Esophagus muscularis mucosa (tissue), 4 donors: ENCODE results near the gene PTX4. TPM values are rescaled to one million over a fixed set of nuclear protein-coding genes. Genes with fewer than 3 reads are reported as not detected.

ENCODE experiments used
- DNase-seq: peaks from one replicate; pipeline ENCODE4 v3.0.0-alpha.2; 2017; ENCODE audit errors: extremely low spot score
- H3K27ac ChIP-seq, 4 donors: fragments of 200-600 bp; sonication (generic); replicated peaks in 1 of 4; 1 replicate in 3 of 4; 2 replicates in 1 of 4; pipeline ENCODE4 v1.5.1; 2016 to 2019; ENCODE audit warnings: mild to moderate bottlenecking in 1 of 4
- H3K27me3 ChIP-seq, 4 donors: fragments of 200-600 bp; sonication (generic); one replicate each; pipeline versions ENCODE4 v1.5.1 to v1.6.0; 2016 to 2019
- H3K36me3 ChIP-seq, 4 donors: fragments of 200-600 bp; sonication (generic); one replicate each; pipeline ENCODE4 v1.5.1; 2016 to 2019
- H3K4me1 ChIP-seq, 4 donors: fragments of 200-600 bp; sonication (generic); one replicate each; pipeline ENCODE4 v1.5.1; 2016 to 2019
- H3K4me3 ChIP-seq, 4 donors: fragments of 200-600 bp; sonication (generic); 1 replicate in 2 of 4; 2 replicates in 2 of 4; pipeline ENCODE4 v1.5.1; 2016 to 2019; ENCODE audit warnings: mild to moderate bottlenecking in 4 of 4, moderate library complexity in 1 of 4
- H3K9me3 ChIP-seq, 4 donors: fragments of 200-600 bp; sonication (generic); 1 replicate in 3 of 4; 2 replicates in 1 of 4; pipeline ENCODE4 v1.5.1; 2016 to 2019
- EP300 ChIP-seq: sonication (generic); formaldehyde crosslinking; IDR thresholded peaks from one replicate; pipeline ENCODE4 v1.6.1; 2017; ENCODE audit warnings: antibody characterized with exemption
- POLR2A ChIP-seq: fragments of 450-650 bp; IDR thresholded peaks from one replicate; pipeline ENCODE4 v1.6.1; 2017; ENCODE audit warnings: antibody characterized with exemption, moderate library complexity, mild to moderate bottlenecking, low read depth
- POLR2AphosphoS5 ChIP-seq, 2 donors: sonication (generic); formaldehyde crosslinking; IDR thresholded peaks; one replicate each; pipeline ENCODE4 v1.6.1; 2017; ENCODE audit warnings: antibody characterized with exemption in 2 of 2
- WGBS: methylation state at CpG from one replicate; pipeline ENCODE4 v1.1.5; 2018; 5-methylcytosine and 5-hydroxymethylcytosine counted together
- intact Hi-C: fragments of 100-400 bp; cut with DNase I; formaldehyde crosslinking; loops from one replicate; pipeline ENCODE4 v1.15.1; 2023
- total RNA-seq, 4 donors: library from RNA; depleted of rRNA; stranded (reverse); fragments of >200 nt; gene quantifications; one replicate each; pipeline versions ENCODE4 v1.1.0 to v1.2.1, GENCODE V29; 2016
- TF ChIP-seq, protein P1 (sequence below), 3 experiments: fragments of 200-600 bp in 2 of 3; fragments of 450-650 bp in 1 of 3; sonication (generic) in 2 of 3; IDR thresholded peaks; one replicate each; pipeline ENCODE4 v1.5.1; 2017 to 2019; ENCODE audit warnings: antibody characterized with exemption in 3 of 3, mild to moderate bottlenecking in 2 of 3, moderate library complexity in 1 of 3

PTX4 gene
- total RNA-seq, 4 donors from 2014 or later = 0.39 to 0.75 (median 0.66) TPM; not detected in 1

GRCh38 chr16:1500465-1501150 lies 11.9 kb upstream of the PTX4 start:
- intact Hi-C loops = no loop called here
- 95% methylated on average over 25 of the region's 44 CpGs for WGBS
- TF ChIP-seq, protein P1, sequence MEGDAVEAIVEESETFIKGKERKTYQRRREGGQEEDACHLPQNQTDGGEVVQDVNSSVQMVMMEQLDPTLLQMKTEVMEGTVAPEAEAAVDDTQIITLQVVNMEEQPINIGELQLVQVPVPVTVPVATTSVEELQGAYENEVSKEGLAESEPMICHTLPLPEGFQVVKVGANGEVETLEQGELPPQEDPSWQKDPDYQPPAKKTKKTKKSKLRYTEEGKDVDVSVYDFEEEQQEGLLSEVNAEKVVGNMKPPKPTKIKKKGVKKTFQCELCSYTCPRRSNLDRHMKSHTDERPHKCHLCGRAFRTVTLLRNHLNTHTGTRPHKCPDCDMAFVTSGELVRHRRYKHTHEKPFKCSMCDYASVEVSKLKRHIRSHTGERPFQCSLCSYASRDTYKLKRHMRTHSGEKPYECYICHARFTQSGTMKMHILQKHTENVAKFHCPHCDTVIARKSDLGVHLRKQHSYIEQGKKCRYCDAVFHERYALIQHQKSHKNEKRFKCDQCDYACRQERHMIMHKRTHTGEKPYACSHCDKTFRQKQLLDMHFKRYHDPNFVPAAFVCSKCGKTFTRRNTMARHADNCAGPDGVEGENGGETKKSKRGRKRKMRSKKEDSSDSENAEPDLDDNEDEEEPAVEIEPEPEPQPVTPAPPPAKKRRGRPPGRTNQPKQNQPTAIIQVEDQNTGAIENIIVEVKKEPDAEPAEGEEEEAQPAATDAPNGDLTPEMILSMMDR (IDR thresholded peaks at IDR 0.05) = no peak
- TF ChIP-seq EP300 (no peak), POLR2AphosphoS5 (IDR thresholded peaks at IDR 0.05) (no peak)
- H3K4me3 ChIP-seq = no peak overlapping the region
- peaks cover 0 to 6% (median 2%) of the 10 kb centered on the region in 4 donors for H3K4me1 ChIP-seq
- H3K9me3 ChIP-seq = no peaks in the 10 kb centered on the region
- no peak overlapping the region for H3K27ac ChIP-seq
- peaks cover 53 to 96% (median 93%) of the 10 kb centered on the region in 4 donors for H3K36me3 ChIP-seq
- no peaks in the 10 kb centered on the region for H3K27me3 ChIP-seq
- no peak for DNase-seq

DNA sequence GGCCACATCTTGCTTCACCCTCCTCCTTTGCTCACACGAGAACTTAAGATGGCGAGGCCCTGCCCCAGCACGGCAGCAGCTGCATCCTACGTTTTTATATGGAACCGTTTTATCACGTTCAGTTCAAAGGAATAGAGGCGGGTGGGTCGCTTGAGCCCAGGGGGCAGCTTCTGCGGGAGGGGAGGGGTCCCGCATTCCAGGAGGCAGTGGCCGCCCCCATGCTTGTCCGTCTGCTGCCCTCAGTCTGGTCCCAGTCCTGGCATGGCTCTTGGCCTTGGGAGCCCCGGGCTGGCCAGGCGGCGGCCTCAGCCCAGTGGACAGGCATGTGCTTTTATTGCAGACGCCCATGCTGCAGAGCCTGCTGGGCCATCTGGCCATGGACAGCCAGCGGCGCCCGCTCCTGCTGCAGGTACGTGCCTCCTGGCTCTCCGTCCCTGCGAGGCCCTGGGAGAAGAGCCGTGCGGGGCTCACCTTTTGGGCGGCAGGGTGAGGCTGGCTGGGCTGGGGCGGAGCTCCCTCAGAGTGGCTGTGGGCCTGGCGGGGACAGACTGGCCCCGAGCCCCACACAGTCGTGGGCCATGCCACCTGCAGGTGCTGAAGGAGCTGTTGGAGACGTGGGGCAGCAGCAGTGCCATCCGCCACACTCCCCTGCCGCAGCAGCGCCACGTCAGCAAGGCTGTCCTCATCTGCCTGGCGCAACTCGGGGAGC lies 11.2 kb upstream of the PTX4 start:
- Histone ChIP-seq H3K4me3 (no peak overlapping the region), H3K9me3 (no peaks in the 10 kb centered on the region), H3K27ac (no peak overlapping the region), H3K36me3 (peaks cover 60 to 96% (median 93%) of the 10 kb centered on the region in 4 donors), H3K27me3 (no peaks in the 10 kb centered on the region), H3K4me1 (peaks cover 6 to 13% (median 9%) of the 10 kb centered on the region in 4 donors)
- WGBS = 94% methylated on average over 28 of the region's 36 CpGs
- no peak for TF ChIP-seq POLR2A
- TF ChIP-seq, protein P1 (IDR thresholded peaks at IDR 0.05) = no peak
- intact Hi-C loops = no loop called here
- no peak for DNase-seq

DNA sequence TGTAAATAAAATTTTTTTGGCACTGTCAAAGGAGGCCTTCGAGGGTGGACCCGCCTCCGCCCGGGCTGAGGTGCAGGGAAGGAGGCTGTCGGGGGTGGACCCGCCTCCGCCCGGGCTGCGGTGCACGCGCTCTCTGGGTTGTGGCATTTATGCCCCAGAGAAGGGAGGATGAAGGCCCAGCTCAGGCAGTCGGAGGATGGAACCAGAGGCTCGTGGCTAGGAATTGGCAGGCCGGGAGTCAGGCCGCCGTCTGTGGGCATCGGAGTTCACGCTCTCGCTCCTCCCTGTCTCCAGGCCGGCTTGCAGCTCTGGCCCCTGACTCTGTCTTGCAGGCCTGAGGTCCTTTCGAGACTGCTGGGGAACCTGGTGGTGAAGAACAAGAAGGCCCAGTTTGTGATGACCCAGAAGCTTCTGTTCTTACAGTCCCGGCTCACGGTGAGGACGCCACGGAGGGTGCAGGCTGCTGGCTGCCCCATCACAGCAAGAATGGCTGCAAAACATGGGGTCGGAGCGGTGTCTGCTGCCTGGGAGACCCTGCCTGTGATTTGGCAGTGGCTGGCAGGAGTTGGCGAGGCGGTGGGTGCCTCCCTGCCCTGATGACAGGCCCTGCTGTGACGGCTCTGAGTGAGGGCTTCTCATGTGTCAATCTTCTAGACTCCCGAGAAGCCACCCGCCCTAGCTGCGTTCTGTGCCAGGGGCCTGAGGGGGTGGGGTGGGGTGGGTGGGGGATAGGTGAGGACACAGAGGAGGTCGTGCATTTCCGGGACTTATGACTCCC lies 10.3 kb upstream of the PTX4 start:
- H3K36me3 ChIP-seq = peaks cover 62 to 97% (median 93%) of the 10 kb centered on the region in 4 donors
- no peak for DNase-seq
- no peaks in the 10 kb centered on the region for H3K9me3 ChIP-seq
- intact Hi-C loops = no loop called here
- no peaks in the 10 kb centered on the region for H3K27me3 ChIP-seq
- H3K4me3 ChIP-seq = no peak overlapping the region
- TF ChIP-seq POLR2AphosphoS5 (IDR thresholded peaks at IDR 0.05) = no peak
- no peak for TF ChIP-seq POLR2A
- TF ChIP-seq, protein P1 (IDR thresholded peaks at IDR 0.05) = no peak
- no peak for TF ChIP-seq EP300
- peaks cover 14 to 21% (median 18%) of the 10 kb centered on the region in 4 donors for H3K4me1 ChIP-seq
- WGBS = 95% methylated on average over 21 of the region's 35 CpGs
- H3K27ac ChIP-seq = no peak overlapping the region

GRCh38 chr16:1497014-1497598 lies 8.4 kb upstream of the PTX4 start:
- TF ChIP-seq POLR2A (no peak), EP300 (no peak), POLR2AphosphoS5 (IDR thresholded peaks at IDR 0.05) (no peak)
- TF ChIP-seq, protein P1 (IDR thresholded peaks at IDR 0.05) = no peak
- 92% methylated on average over 13 of the region's 21 CpGs for WGBS
- Histone ChIP-seq H3K36me3 (peaks cover 49 to 77% (median 74%) of the 10 kb centered on the region in 4 donors), H3K27me3 (no peaks in the 10 kb centered on the region), H3K4me1 (peaks cover 24 to 34% (median 31%) of the 10 kb centered on the region in 4 donors), H3K9me3 (no peaks in the 10 kb centered on the region), H3K4me3 (no peak overlapping the region), H3K27ac (no peak overlapping the region)
- no peak for DNase-seq
- intact Hi-C loops = no loop called here
